ENCODE data around the gene PYGL.
"Not testable (repeated sequence)": the region's sequence is repeated elsewhere in the genome, so short reads cannot be mapped to it uniquely, and the experiment has no call there.

The PYGL gene

GRCh38 chr14:50926851-50927386 is 17.4 kb downstream of the PYGL start:
- DNase-seq = peak; percentile 81 to 95 (median 87)

GRCh38 chr14:50924843-50925242 is 19.4 kb downstream of the PYGL start:
- peak in 1 of 4 experiments; percentile 20 for DNase-seq

GRCh38 chr14:50924236-50924635 is 20.0 kb downstream of the PYGL start:
- DNase-seq = no peak

GRCh38 chr14:50922803-50923202 is 21.5 kb downstream of the PYGL start:
- DNase-seq = no peak

GRCh38 chr14:50920482-50921230 is 23.6 kb downstream of the PYGL start:
- no peak for DNase-seq

- DNase-seq = not testable (repeated sequence)
Measured at GRCh38 chr14:50919524-50919923, 24.8 kb downstream of the PYGL start.

- no peak for DNase-seq
Measured at GRCh38 chr14:50917449-50917848, 26.8 kb downstream of the PYGL start.

GRCh38 chr14:50910495-50911420 is 33.5 kb downstream of the PYGL start:
- no peak for DNase-seq

- no peak for DNase-seq
Measured at GRCh38 chr14:50906326-50907065, 37.8 kb downstream of the PYGL start.

GRCh38 chr14:50904719-50905118 is 39.6 kb downstream of the PYGL start:
- DNase-seq = no peak

GRCh38 chr14:50901361-50901760 is 42.9 kb downstream of the PYGL start:
- peak in 1 of 4 experiments; percentile 19 for DNase-seq

- no peak for DNase-seq
Measured at GRCh38 chr14:50897658-50898175, 46.6 kb downstream of the PYGL start.

- not testable (repeated sequence) for DNase-seq
Measured at GRCh38 chr14:50897005-50897404, 47.3 kb downstream of the PYGL start.

- not testable (repeated sequence) for DNase-seq
Measured at GRCh38 chr14:50896421-50896820, 47.9 kb downstream of the PYGL start.

GRCh38 chr14:50892255-50892654 is 52.0 kb downstream of the PYGL start:
- no peak for DNase-seq

GRCh38 chr14:50887476-50887875 is 56.8 kb downstream of the PYGL start:
- no peak for DNase-seq

- DNase-seq = no peak
Measured at GRCh38 chr14:50883827-50884197, 60.5 kb downstream of the PYGL start.

GRCh38 chr14:50882932-50883826 is 61.1 kb downstream of the PYGL start:
- no peak for DNase-seq

- no peak for DNase-seq
Measured at GRCh38 chr14:50875359-50876070, 68.8 kb downstream of the PYGL start.

GRCh38 chr14:50874757-50875156 is 69.5 kb downstream of the PYGL start:
- DNase-seq = peak in 3 of 4 experiments; percentile 29 to 73 (median 66)

All from suppressor macrophage (primary cell).